ENCODE results near the gene KIF11.
"Not testable (repeated sequence)": the region's sequence is repeated elsewhere in the genome, so short reads cannot be mapped to it uniquely, and the experiment has no call there.

- TF ChIP-seq CTCF (IDR thresholded peaks at IDR 0.05 in 2 of 3, conservative IDR thresholded peaks at IDR 0.05 in 1 of 3; ENCODE audit: borderline replicate concordance in 1 of 3, insufficient read depth in 1 of 3, low read depth in 2 of 3, low read length in 2 of 3); EZH2 (IDR thresholded peaks at IDR 0.05); SIN3A (IDR thresholded peaks at IDR 0.05; ENCODE audit: low read depth); RAD21 (IDR thresholded peaks at IDR 0.05; ENCODE audit: low read depth); POLR2AphosphoS5 (IDR thresholded peaks at IDR 0.05; ENCODE audit: low read depth, low read length); POLR2A (IDR thresholded peaks at IDR 0.05; ENCODE audit: borderline replicate concordance, extremely low read depth, insufficient read depth, insufficient read length); YY1 (IDR thresholded peaks at IDR 0.05; ENCODE audit: extremely low read depth, insufficient replicate concordance, low read depth, low read length); SP1 (IDR thresholded peaks at IDR 0.05; ENCODE audit: low read depth); EZH2phosphoT487 (IDR thresholded peaks at IDR 0.05; ENCODE audit: borderline replicate concordance); CEBPB (IDR thresholded peaks at IDR 0.05; ENCODE audit: low read depth); ZNF274 (IDR thresholded peaks at IDR 0.05; ENCODE audit: low read depth, low read length): not testable (repeated sequence)
- TF ChIP-seq, protein P1, sequence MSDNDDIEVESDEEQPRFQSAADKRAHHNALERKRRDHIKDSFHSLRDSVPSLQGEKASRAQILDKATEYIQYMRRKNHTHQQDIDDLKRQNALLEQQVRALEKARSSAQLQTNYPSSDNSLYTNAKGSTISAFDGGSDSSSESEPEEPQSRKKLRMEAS (IDR thresholded peaks at IDR 0.05): not testable (repeated sequence)
Measured at GRCh38 chr10:92569663-92570062, 23.3 kb upstream of the KIF11 start.
